ENCODE data around the gene WDR93. TPM values are rescaled to one million over a fixed set of nuclear protein-coding genes. Genes with fewer than 3 reads are reported as not detected.

The WDR93 gene
- 0.69 and 1.2 TPM in 2 replicates for total RNA-seq

GRCh38 chr15:89690276-89691218, at the start of gene WDR93, which contains the start of gene PEX11A:
WDR93 (plus strand) TSS chr15:89690811; CDS start chr15:89701747, 10,936 bp downstream.
PEX11A (minus strand) TSS chr15:89690754; CDS start chr15:89690632, 122 bp downstream.
- DNase-seq (ENCODE audit: low read depth) = peak; percentile 71

GRCh38 chr15:89641053-89641452, 49.6 kb upstream of the WDR93 start:
- no peak for DNase-seq (ENCODE audit: low read depth)

GRCh38 chr15:89642106-89642505, 48.5 kb upstream of the WDR93 start:
- no peak for DNase-seq (ENCODE audit: low read depth)

GRCh38 chr15:89645680-89646079, 44.9 kb upstream of the WDR93 start:
- no peak for DNase-seq (ENCODE audit: low read depth)

- DNase-seq (ENCODE audit: low read depth) = no peak
These were observed 44.0 kb upstream of the WDR93 start for GRCh38 chr15:89646416-89647141.

GRCh38 chr15:89647191-89647851, 43.3 kb upstream of the WDR93 start:
- peak; percentile 9 for DNase-seq (ENCODE audit: low read depth)

- DNase-seq (ENCODE audit: low read depth) = no peak
These were observed 42.3 kb upstream of the WDR93 start for GRCh38 chr15:89648106-89649012.

GRCh38 chr15:89649013-89649625, 41.5 kb upstream of the WDR93 start:
- DNase-seq (ENCODE audit: low read depth) = no peak

- no peak for DNase-seq (ENCODE audit: low read depth)
These were observed 40.9 kb upstream of the WDR93 start for GRCh38 chr15:89649716-89650115.

- DNase-seq (ENCODE audit: low read depth) = no peak
These were observed 38.5 kb upstream of the WDR93 start for GRCh38 chr15:89652131-89652530.

GRCh38 chr15:89652666-89653065, 37.9 kb upstream of the WDR93 start:
- DNase-seq (ENCODE audit: low read depth) = no peak

GRCh38 chr15:89653578-89653977, 37.0 kb upstream of the WDR93 start:
- no peak for DNase-seq (ENCODE audit: low read depth)

- no peak for DNase-seq (ENCODE audit: low read depth)
These were observed 36.3 kb upstream of the WDR93 start for GRCh38 chr15:89654301-89654761.

GRCh38 chr15:89654847-89655805, 35.5 kb upstream of the WDR93 start, which contains the start of gene KIF7:
KIF7 (minus strand) TSS chr15:89655467; CDS start chr15:89652930, 2,537 bp downstream.
- DNase-seq (ENCODE audit: low read depth) = no peak

- DNase-seq (ENCODE audit: low read depth) = no peak
These were observed 34.3 kb upstream of the WDR93 start for GRCh38 chr15:89656116-89656815.

- no peak for DNase-seq (ENCODE audit: low read depth)
These were observed 32.9 kb upstream of the WDR93 start for GRCh38 chr15:89657686-89658200.

GRCh38 chr15:89659295-89659694, 31.3 kb upstream of the WDR93 start:
- DNase-seq (ENCODE audit: low read depth) = no peak

GRCh38 chr15:89660556-89660955, 30.1 kb upstream of the WDR93 start:
- DNase-seq (ENCODE audit: low read depth) = no peak

Measured in renal cortical epithelial cell (primary cell).